GM21526 (cell line): ENCODE results near the gene M1AP.

ENCODE experiments used
- ATAC-seq: cut with Tn5 transposase; IDR thresholded peaks from one replicate; pipeline ENCODE4 v1.9.1; 2021; ENCODE audit warnings: moderate library complexity; ENCODE audit not compliant: unreplicated experiment, low FRiP score

Gene M1AP

DNA sequence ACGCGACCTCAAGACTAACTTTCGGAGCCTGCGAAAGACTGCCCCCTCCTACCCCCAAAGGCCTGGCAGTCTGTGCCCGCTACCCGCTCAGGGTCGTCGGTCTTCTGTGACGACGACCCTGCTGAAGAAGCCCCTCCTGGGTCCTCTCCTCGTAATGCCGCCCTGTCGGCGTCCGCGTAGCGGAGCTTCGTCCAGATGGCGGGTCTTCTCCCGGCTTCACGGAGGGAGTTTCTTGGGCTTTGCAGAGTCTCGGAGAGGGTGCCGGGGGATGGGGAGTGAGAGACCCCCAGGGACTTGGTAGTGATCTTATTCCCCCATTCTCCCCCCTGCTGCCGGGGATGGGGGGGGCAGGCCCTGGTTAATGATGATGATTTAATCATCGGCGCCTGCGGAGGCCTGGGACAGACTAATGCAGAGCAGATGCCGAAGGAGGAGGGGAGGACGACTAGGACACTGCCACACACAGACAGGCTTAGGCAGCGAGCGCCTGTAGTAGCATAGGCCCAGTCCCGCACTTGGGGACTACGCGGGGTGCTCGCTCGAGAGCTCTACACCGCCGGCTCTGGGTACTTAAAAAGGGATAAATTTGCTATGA, 140.1 kb downstream of the M1AP start:
- no peak for ATAC-seq
